OCI-LY3 (cell line): ENCODE data around the gene SPI1.

Experiments used
- H2AFZ ChIP-seq: fragments of 200-600, 300-600 bp; shearing (Covaris generic); 2 replicates; pipeline ENCODE4 v1.6.0; 2014; ENCODE audit warnings: antibody characterized with exemption, low read depth, low read length
- H3K27ac ChIP-seq: fragments of 200-600, 300-600 bp; sonication (generic); 2 replicates; pipeline ENCODE4 v1.5.1; 2014; ENCODE audit warnings: mild to moderate bottlenecking, low read length, moderate library complexity, mixed read lengths
- H3K27me3 ChIP-seq: fragments of 200-600, 300-600 bp; sonication (generic); 2 replicates; pipeline ENCODE4 v1.6.1; 2014; ENCODE audit warnings: low read depth, low read length, mixed read lengths
- H3K36me3 ChIP-seq: fragments of 200-600, 300-600 bp; sonication (generic); replicated peaks from 2 replicates; pipeline ENCODE3; 2014; ENCODE audit warnings: low read depth, low read length, mixed read lengths
- H3K4me1 ChIP-seq: fragments of 300-600, 200-600 bp; sonication (generic); 2 replicates; pipeline ENCODE4 v1.6.1; 2014; ENCODE audit warnings: low read length, mixed read lengths
- H3K4me2 ChIP-seq: fragments of 200-600, 300-600 bp; sonication (generic); 2 replicates; pipeline ENCODE4 v1.6.1; 2014; ENCODE audit warnings: low read length, mixed read lengths
- H3K4me3 ChIP-seq: fragments of 300-600, 200-600 bp; sonication (generic); 2 replicates; pipeline ENCODE4 v1.5.1; 2014; ENCODE audit warnings: antibody characterized with exemption, mild to moderate bottlenecking, low read length, moderate library complexity
- H3K79me2 ChIP-seq: fragments of 300-600, 200-600 bp; shearing (Covaris generic); 2 replicates; pipeline ENCODE4 v1.6.1; 2014; ENCODE audit warnings: mild to moderate bottlenecking, low read length, mixed read lengths
- H3K9ac ChIP-seq: fragments of 300-600, 200-600 bp; shearing (Covaris generic); 2 replicates; pipeline ENCODE4 v1.6.0; 2014; ENCODE audit warnings: mild to moderate bottlenecking, low read length, moderate library complexity
- H3K9me3 ChIP-seq: fragments of 200-600, 300-600 bp; shearing (Covaris generic); 2 replicates; pipeline ENCODE4 v1.6.1; 2014; ENCODE audit warnings: low read length, mixed read lengths; ENCODE audit not compliant: insufficient read depth
- H4K20me1 ChIP-seq: fragments of 200-600, 300-600 bp; sonication (generic); 2 replicates; pipeline ENCODE4 v1.6.1; 2016; ENCODE audit warnings: low read length, mixed read lengths; ENCODE audit not compliant: insufficient read depth
- EZH2phosphoT487 ChIP-seq: fragments of 200-600 bp; shearing (Covaris generic); IDR thresholded peaks from 2 replicates; pipeline ENCODE4 v1.6.1; 2018; ENCODE audit warnings: antibody characterized with exemption, mixed run types, low read depth
- TF ChIP-seq, protein P1 (sequence below): fragments of 200-600, 300-600 bp; sonication (generic); IDR thresholded peaks from 2 replicates; pipeline ENCODE4 v1.5.1; 2014; ENCODE audit warnings: antibody characterized with exemption, low read length, low read depth

Gene SPI1

DNA sequence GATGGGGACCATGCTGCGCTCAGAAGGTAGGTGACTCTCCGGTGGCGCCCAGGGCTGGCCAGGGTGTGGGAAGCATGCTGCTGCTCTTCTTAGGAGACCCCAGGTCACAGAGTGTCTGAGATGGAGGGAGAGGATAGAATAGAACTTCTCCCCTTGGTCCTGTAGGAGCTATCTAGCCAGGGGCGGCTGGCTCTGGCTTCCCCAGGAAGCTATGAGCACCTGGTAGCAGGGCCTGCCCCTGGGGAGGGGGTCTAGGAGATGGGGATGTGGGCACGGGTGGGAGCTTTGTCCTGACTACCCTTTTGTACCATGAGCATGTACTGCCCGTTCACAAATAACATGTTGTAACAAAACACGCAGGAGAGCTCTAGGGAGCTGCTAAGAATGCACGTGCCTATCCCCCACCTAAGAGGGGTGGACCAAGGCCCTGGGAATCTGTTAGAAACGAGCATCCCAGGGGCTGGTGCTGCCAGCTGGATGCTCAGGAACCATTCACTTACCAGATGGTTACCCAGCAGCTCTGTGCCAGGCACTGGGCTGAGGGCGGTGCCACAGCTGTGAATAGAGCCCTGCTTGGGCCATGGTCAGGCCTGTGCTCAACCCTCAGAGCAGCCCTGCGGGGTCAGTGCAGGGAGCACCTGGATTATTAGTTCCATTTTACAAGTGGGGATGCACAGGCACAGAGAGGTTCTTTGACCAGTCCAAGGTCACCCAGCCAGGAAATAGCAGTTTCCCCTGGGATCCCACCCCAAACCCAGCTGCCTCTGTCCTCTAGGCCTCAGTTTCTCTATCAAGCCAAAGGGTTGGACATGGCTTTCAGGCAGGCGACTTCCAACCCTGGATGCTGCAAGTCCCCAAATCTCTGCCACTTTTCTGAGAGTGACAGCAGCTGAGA lies 32.3 kb upstream of the SPI1 start:
- Histone ChIP-seq H3K36me3 (no peaks in the 10 kb centered on the region), H3K4me1 (peaks cover 19% of the 10 kb centered on the region), H2AFZ (no peak overlapping the region)

DNA sequence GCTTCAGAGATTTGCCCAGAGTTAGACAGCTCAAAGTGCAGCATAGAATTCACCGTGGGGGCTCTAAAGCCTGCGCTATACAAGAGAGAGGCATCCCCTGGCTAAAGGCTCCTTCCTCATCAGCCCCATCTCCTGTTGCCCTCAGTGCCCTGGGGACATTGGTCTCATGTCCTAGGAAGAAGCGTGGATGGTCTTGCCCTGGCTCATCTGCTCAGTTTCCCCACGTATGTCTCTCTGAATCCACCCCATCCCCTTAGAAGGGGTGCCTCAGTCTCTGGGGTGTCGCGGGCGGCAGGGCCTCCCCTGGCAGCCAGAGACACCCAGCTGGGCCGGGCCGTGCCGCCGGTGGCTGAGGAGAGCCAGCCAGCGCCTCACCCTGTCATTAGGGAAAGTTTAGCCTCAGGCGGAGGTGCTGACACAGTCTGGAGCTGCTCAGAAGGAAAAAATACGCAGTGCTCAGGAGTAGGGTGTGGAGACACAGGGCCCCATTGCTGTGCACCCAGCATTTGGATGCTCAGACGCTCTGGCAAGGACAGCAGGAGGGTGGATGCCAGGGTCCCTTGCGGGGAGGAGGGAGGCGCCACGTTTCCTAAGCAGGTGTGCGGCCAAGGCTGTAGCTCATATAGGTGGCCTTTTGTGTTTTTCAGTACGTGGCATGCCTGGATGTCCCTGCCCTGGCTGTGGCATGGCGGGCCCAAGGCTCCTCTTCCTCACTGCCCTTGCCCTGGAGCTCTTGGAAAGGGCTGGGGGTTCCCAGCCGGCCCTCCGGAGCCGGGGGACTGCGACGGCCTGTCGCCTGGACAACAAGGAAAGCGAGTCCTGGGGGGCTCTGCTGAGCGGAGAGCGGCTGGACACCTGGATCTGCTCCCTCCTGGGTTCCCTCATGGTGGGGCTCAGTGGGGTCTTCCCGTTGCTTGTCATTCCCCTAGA lies 31.4 kb upstream of the SPI1 start:
- Histone ChIP-seq H4K20me1 (no peaks in the 10 kb centered on the region), H3K4me3 (peak overlapping the region; percentile 99), H3K9ac (peak overlapping the region; percentile 94; the same call in 1 of the 2 replicates), H3K27me3 (no peaks in the 10 kb centered on the region), H3K9me3 (no peaks in the 10 kb centered on the region), H3K36me3 (no peaks in the 10 kb centered on the region), H3K27ac (no peak overlapping the region), H3K4me2 (peak overlapping the region; percentile 99), H2AFZ (no peak overlapping the region), H3K79me2 (no peaks in the 10 kb centered on the region), H3K4me1 (peaks cover 19% of the 10 kb centered on the region)
- TF ChIP-seq, protein P1, sequence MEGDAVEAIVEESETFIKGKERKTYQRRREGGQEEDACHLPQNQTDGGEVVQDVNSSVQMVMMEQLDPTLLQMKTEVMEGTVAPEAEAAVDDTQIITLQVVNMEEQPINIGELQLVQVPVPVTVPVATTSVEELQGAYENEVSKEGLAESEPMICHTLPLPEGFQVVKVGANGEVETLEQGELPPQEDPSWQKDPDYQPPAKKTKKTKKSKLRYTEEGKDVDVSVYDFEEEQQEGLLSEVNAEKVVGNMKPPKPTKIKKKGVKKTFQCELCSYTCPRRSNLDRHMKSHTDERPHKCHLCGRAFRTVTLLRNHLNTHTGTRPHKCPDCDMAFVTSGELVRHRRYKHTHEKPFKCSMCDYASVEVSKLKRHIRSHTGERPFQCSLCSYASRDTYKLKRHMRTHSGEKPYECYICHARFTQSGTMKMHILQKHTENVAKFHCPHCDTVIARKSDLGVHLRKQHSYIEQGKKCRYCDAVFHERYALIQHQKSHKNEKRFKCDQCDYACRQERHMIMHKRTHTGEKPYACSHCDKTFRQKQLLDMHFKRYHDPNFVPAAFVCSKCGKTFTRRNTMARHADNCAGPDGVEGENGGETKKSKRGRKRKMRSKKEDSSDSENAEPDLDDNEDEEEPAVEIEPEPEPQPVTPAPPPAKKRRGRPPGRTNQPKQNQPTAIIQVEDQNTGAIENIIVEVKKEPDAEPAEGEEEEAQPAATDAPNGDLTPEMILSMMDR, result no peak
- TF ChIP-seq EZH2phosphoT487, result no peak

More for the DNA sequence above, 32.3 kb upstream of the SPI1 start:
- no peaks in the 10 kb centered on the region for H4K20me1 ChIP-seq
- no peak overlapping the region for H3K27ac ChIP-seq
- no peaks in the 10 kb centered on the region for H3K79me2 ChIP-seq
- no peak overlapping the region for H3K4me2 ChIP-seq
- no peak overlapping the region for H3K4me3 ChIP-seq
- no peaks in the 10 kb centered on the region for H3K9me3 ChIP-seq
- H3K27me3 ChIP-seq, result no peaks in the 10 kb centered on the region
- no peak overlapping the region for H3K9ac ChIP-seq
- TF ChIP-seq EZH2phosphoT487, result no peak
- TF ChIP-seq, protein P1, result no peak

DNA sequence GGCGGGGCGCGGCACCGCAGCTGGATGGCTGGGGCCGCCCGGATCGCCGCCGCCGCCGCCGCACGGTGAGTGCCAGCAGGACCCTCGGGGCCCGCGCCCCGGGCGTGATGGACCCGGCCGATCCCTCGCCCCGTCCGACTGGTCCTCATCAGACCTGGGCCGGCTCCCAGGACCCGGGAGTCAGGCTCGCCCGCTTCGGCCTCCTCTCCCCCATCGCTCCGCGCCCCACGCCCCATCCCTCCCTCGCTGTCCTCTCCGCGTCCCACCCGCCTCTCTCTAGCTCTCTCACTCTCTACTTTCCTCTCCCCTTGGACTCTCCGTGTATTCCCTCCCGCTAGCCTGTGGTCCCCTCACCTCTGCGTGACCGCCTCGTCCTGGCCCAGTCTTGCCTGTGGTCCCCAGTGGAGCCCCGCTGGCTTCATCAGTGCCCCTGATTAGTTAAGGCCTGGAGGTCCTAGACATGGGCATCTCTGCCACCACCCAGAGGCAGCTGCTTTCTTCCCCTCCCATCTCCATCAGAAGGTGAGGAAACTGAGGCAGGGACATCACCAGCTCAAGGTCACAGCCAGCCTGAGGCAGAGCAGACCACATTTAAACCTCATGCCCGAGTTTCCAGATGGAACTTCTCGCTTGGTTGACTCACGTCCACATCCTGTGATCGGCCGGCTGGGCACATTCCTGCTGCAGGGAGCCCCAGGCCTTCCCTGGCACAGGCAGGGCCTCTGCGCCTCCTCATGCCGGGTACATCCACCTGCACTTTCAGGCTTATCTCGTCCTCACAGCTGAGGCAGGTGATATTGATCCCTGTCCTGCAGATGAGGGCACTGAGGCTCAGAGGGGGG lies 30.5 kb upstream of the SPI1 start:
- H2AFZ ChIP-seq, result peak overlapping the region; percentile 61; the same call in 1 of the 2 replicates
- H3K9me3 ChIP-seq, result no peaks in the 10 kb centered on the region
- H3K4me1 ChIP-seq, result peaks cover 19% of the 10 kb centered on the region
- H3K9ac ChIP-seq, result peak overlapping the region; percentile 94
- H4K20me1 ChIP-seq, result no peaks in the 10 kb centered on the region
- peak overlapping the region; percentile 29 for H3K27ac ChIP-seq
- H3K4me2 ChIP-seq, result peak overlapping the region; percentile 99
- no peaks in the 10 kb centered on the region for H3K36me3 ChIP-seq
- no peaks in the 10 kb centered on the region for H3K79me2 ChIP-seq
- H3K27me3 ChIP-seq, result no peaks in the 10 kb centered on the region
- peak overlapping the region; percentile 99 for H3K4me3 ChIP-seq
- TF ChIP-seq EZH2phosphoT487, result no peak
- TF ChIP-seq, protein P1, result no peak
